ENCODE results near the gene RAP1A.

The RAP1A gene

GRCh38 chr1:111633736-111634247 lies 14.2 kb downstream of the RAP1A start:
- H3K27ac ChIP-seq (ENCODE audit: poor library complexity, severe bottlenecking) = no peak overlapping the region

GRCh38 chr1:111635324-111636009 lies 15.9 kb downstream of the RAP1A start:
- Histone ChIP-seq H3K9me3 (ENCODE audit: severe bottlenecking) (no peaks in the 10 kb centered on the region), H3K4me1 (ENCODE audit: insufficient read depth, poor library complexity, severe bottlenecking) (peaks cover 3% of the 10 kb centered on the region), H3K36me3 (ENCODE audit: low read depth) (no peaks in the 10 kb centered on the region), H3K27me3 (ENCODE audit: insufficient read depth, poor library complexity, severe bottlenecking) (no peaks in the 10 kb centered on the region), H3K4me3 (ENCODE audit: severe bottlenecking) (no peak overlapping the region), H3K27ac (ENCODE audit: poor library complexity, severe bottlenecking) (no peak overlapping the region)
- DNase-seq (ENCODE audit: low spot score) = no peak
- TF ChIP-seq CTCF (IDR thresholded peaks at IDR 0.05; ENCODE audit: poor library complexity, severe bottlenecking) = no peak
- ATAC-seq (ENCODE audit: low read depth) = no peak

More at GRCh38 chr1:111633736-111634247, 14.2 kb downstream of the RAP1A start:
- no peak for TF ChIP-seq CTCF (IDR thresholded peaks at IDR 0.05; ENCODE audit: poor library complexity, severe bottlenecking)
- Histone ChIP-seq H3K4me1 (ENCODE audit: insufficient read depth, poor library complexity, severe bottlenecking) (peaks cover 3% of the 10 kb centered on the region), H3K9me3 (ENCODE audit: severe bottlenecking) (no peaks in the 10 kb centered on the region), H3K36me3 (ENCODE audit: low read depth) (no peaks in the 10 kb centered on the region), H3K4me3 (ENCODE audit: severe bottlenecking) (no peak overlapping the region), H3K27me3 (ENCODE audit: insufficient read depth, poor library complexity, severe bottlenecking) (no peaks in the 10 kb centered on the region)
- DNase-seq (ENCODE audit: low spot score) (no peak), ATAC-seq (ENCODE audit: low read depth) (no peak)

- H3K36me3 ChIP-seq (ENCODE audit: low read depth) = no peaks in the 10 kb centered on the region
- H3K4me1 ChIP-seq (ENCODE audit: insufficient read depth, poor library complexity, severe bottlenecking) = peaks cover 3% of the 10 kb centered on the region
- H3K4me3 ChIP-seq (ENCODE audit: severe bottlenecking) = no peak overlapping the region
- ATAC-seq (ENCODE audit: low read depth) (no peak), DNase-seq (ENCODE audit: low spot score) (no peak)
- no peak for TF ChIP-seq CTCF (IDR thresholded peaks at IDR 0.05; ENCODE audit: poor library complexity, severe bottlenecking)
- H3K27ac ChIP-seq (ENCODE audit: poor library complexity, severe bottlenecking) = no peak overlapping the region
- no peaks in the 10 kb centered on the region for H3K27me3 ChIP-seq (ENCODE audit: insufficient read depth, poor library complexity, severe bottlenecking)
- H3K9me3 ChIP-seq (ENCODE audit: severe bottlenecking) = no peaks in the 10 kb centered on the region
Observed at GRCh38 chr1:111638320-111638719, 18.7 kb downstream of the RAP1A start.

GRCh38 chr1:111639602-111640198 lies 20.1 kb downstream of the RAP1A start:
- DNase-seq (ENCODE audit: low spot score) (no peak), ATAC-seq (ENCODE audit: low read depth) (no peak)
- Histone ChIP-seq H3K9me3 (ENCODE audit: severe bottlenecking) (no peaks in the 10 kb centered on the region), H3K36me3 (ENCODE audit: low read depth) (no peaks in the 10 kb centered on the region), H3K4me1 (ENCODE audit: insufficient read depth, poor library complexity, severe bottlenecking) (peaks cover 3% of the 10 kb centered on the region), H3K4me3 (ENCODE audit: severe bottlenecking) (no peak overlapping the region), H3K27ac (ENCODE audit: poor library complexity, severe bottlenecking) (no peak overlapping the region), H3K27me3 (ENCODE audit: insufficient read depth, poor library complexity, severe bottlenecking) (no peaks in the 10 kb centered on the region)
- no peak for TF ChIP-seq CTCF (IDR thresholded peaks at IDR 0.05; ENCODE audit: poor library complexity, severe bottlenecking)

- Histone ChIP-seq H3K4me3 (ENCODE audit: severe bottlenecking) (no peak overlapping the region), H3K27me3 (ENCODE audit: insufficient read depth, poor library complexity, severe bottlenecking) (no peaks in the 10 kb centered on the region), H3K36me3 (ENCODE audit: low read depth) (no peaks in the 10 kb centered on the region), H3K4me1 (ENCODE audit: insufficient read depth, poor library complexity, severe bottlenecking) (peaks cover 3% of the 10 kb centered on the region), H3K27ac (ENCODE audit: poor library complexity, severe bottlenecking) (no peak overlapping the region), H3K9me3 (ENCODE audit: severe bottlenecking) (no peaks in the 10 kb centered on the region)
- TF ChIP-seq CTCF (IDR thresholded peaks at IDR 0.05; ENCODE audit: poor library complexity, severe bottlenecking) = no peak
- DNase-seq (ENCODE audit: low spot score) (no peak), ATAC-seq (ENCODE audit: low read depth) (no peak)
Observed at GRCh38 chr1:111643097-111643496, 23.5 kb downstream of the RAP1A start.

All from RWPE2 (cell line).